Stimulated activated naive CD8-positive, alpha-beta T cell treated with anti-CD3 and anti-CD28 coated beads, Interleukin-15, Interleukin-2, amounts not matched to agents 100 U/mL and 50 U/mL, for 24 hours (primary cell): Measurements from ENCODE around the gene COL4A1.

Source experiments
- ATAC-seq: fragments of 150-1000 bp; cut with Tn5 transposase; one replicate; pipeline ENCODE4 v1.10.0; 2021
- DNase-seq: peaks from one replicate; pipeline ENCODE4 v3.0.0; 2021

Gene COL4A1

GRCh38 chr13:110109910-110110309, 197.0 kb downstream of the COL4A1 start:
- ATAC-seq: no peak

GRCh38 chr13:110109140-110109783, 197.7 kb downstream of the COL4A1 start:
- ATAC-seq (no peak), DNase-seq (no peak)

More at GRCh38 chr13:110109910-110110309, 197.0 kb downstream of the COL4A1 start:
- DNase-seq: no peak

GRCh38 chr13:110108348-110109139, 198.4 kb downstream of the COL4A1 start:
- no peak for DNase-seq

GRCh38 chr13:110107568-110108347, 199.2 kb downstream of the COL4A1 start:
- no peak for DNase-seq
- ATAC-seq: no peak

More at GRCh38 chr13:110108348-110109139, 198.4 kb downstream of the COL4A1 start:
- no peak for ATAC-seq

- DNase-seq (no peak), ATAC-seq (no peak)
Observed at GRCh38 chr13:110106726-110107125, 200.2 kb downstream of the COL4A1 start.

- no peak for DNase-seq
- no peak for ATAC-seq
Observed at GRCh38 chr13:110105136-110105535, 201.8 kb downstream of the COL4A1 start.

GRCh38 chr13:110103534-110103933, 203.4 kb downstream of the COL4A1 start:
- no peak for DNase-seq
- ATAC-seq: no peak

- DNase-seq (no peak), ATAC-seq (no peak)
Observed at GRCh38 chr13:110103026-110103425, 203.9 kb downstream of the COL4A1 start.

GRCh38 chr13:110102053-110102452, 204.9 kb downstream of the COL4A1 start:
- ATAC-seq (no peak), DNase-seq (no peak)

GRCh38 chr13:110099922-110100321, 207.0 kb downstream of the COL4A1 start:
- ATAC-seq: no peak
- no peak for DNase-seq
